NCI-H524 (cell line): ENCODE measurements around the gene TYMP.
"Not testable (repeated sequence)": the region's sequence is repeated elsewhere in the genome, so short reads cannot be mapped to it uniquely, and the experiment has no call there.

Source experiments
- DNase-seq, 2 experiments: peaks; one replicate each; lab custom pipeline; 2025; lab: John Stamatoyannopoulos, UW

Gene TYMP

DNA sequence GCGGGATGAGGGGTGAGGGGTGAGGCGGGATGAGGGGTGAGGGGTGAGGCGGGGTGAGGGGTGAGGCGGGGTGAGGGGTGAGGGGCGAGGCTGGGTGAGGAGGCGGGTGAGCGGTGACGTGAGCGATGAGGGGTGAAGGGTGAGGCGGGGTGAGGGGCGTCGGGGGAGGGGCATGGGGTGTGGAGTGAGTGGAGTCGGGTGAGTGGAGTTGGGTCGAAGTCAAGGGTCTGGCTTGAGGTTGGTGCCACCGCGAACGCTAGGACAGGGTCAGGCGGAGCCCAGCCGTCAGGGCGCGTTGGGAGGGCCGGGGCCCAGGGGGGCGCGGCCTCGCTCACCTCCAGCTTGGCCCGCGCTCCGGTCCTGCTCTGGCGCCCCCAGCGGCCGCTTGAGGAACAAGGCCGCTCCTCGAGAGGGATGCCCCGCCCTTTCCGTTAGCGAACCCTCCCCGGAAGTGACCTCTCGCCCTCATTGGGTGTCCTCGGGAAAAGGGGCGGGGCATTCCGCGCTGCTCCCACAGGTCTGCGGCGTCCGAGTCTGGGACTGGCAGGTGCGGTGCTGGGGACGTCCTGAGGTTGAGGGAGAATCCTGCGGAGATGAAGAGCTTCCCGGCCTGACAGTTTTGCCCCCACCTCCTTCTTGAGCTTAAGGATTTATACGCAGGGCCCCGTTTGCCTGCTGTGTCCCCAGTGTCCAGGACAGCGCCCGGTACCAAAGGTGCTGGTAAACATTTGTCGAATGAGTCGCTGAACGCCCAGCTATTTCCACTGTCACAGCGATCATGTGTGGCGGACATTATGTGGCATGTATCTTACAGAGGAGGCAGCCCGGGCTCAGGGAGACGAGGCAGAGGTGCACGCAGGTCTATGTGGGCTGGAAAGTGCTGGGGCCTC is 33.0 kb upstream of the TYMP start, which contains the start of gene SYCE3:
SYCE3 (minus strand) TSS at position 397 of the 890 bp plus-strand sequence. CDS start 6,514 bp downstream, outside the sequence.
- DNase-seq: peak; percentile 83 to 96

DNA sequence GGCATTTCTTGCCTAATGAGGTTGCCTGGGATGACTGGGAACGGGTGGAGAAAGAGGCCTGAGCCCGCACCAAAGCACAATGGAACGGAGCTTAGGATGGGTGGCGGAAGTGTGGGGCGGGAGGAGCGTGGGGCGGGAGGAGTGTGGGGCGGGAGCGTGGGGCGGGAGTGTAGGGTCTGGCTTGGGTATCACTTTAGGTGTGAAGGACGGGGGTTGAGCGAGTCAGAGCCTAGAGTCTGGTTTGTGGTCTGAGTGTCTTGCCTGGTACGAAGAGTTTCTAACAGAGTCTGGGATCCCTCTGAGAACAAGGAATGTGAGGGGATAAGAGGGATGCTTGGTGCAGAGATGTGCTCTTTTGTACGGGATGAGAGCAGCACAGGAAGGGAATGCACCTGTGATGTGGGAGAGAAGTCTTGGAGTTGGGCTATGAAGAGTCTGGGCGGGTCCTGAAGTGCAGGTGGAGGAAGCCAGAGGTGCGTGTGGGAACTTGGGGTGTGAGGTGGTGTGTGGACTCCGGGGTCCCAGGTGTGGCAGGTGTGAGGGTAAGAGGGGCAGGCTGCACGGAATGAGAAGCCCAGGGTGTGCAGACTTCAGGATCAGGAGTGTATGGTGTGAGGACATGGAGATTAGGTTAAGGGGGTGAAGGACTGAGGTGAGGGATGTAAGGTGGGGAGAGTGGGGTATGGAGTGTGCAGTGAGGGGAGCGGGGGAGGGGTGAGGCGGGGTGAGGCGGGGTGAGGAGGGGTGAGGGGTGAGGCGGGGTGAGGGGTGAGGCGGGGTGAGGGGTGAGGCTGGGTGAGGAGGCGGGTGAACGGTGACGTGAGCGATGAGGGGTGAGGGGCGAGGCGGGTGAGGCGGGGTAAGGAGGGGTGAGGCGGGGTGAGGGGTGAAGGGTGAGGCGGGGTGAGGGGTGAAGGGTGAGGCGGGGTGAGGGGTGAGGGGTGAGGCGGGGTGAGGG is 31.9 kb upstream of the TYMP start:
- DNase-seq: no peak

DNA sequence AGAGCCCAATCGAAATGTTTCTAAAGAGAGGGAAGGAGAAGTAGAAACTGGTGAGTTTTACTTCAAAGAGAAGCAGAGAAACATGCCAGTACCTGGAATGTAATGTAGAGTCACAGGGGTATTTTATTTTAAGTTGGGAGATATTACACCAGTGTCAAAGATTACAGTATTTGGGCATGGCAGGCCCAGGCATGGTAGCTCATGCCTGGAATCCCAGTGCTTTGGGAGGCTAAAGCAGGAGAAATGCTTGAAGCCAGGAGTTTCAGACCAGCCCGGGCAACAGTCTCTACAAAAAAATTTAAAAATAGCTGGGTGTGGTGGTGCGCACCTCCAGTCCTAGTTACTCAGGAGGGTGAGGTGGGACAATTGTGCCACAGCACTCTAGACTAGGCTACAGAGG is 30.2 kb upstream of the TYMP start:
- no peak for DNase-seq

DNA sequence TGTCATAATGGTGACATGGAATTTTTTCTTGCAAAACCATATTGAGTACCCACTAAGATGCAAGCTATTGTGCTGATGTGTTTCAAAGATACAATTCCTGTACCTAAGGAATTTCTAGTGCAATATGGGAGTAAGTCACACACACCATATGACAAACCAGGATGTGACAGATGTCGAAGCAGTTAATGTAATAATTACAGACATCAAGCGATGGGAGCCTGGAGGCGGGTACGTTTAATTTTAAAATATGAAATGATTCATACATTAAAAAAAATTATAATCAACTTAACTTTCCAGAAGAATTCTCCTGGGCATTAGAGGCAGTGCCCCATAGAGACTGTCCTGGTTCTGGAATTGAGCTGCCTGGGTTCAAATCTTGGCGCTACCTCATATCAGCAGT is 26.9 kb upstream of the TYMP start:
- DNase-seq: peak in 1 of 2 experiments; percentile 29

DNA sequence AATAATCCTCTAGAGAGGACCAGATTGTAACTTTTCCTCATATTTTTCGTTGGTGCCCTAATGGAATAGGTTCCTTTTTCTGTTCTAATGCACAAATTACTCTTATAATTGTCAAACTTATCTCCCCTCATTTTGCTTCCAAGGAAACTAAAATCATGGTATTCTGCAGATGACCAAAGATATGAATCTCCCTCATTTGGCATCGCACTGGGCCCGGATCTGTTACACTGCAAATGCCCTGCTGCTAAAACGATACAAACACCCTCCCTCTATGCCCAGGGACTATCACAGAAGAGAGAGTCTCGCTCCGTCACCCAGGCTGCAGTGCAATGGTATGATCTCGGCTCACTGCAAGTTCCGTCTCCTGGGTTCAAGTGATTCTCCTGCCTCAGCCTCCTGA is 23.5 kb upstream of the TYMP start:
- no peak for DNase-seq

DNA sequence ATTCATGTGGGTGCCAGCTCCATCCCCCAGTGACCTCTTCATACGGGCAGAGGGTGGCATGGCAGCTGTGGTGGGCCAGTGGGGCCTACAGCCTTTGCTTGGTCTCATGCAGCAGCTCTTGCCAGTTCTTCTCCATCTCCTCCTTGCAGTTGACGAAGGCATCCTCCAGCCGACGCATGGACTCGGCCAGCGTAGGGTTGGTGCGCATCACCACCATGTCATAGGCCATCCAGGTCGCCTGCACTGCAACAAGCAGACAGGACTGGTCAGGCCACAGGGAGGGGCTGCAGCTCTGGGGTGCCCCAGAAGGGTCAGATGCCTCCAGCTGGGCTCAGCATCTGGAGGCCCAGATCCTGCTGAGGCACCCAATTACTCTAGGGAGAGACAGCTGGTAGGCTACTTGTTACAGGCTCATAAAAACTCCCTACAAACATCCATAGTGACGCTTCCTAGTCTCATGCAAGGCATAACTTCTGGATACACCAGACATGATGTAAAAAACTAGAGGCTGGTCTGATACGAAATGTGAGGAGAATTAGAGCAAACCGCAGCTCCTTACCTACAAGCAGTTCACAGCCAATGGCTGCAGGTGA is 21.4 kb upstream of the TYMP start:
- peak in 1 of 2 experiments; percentile 71 for DNase-seq

DNA sequence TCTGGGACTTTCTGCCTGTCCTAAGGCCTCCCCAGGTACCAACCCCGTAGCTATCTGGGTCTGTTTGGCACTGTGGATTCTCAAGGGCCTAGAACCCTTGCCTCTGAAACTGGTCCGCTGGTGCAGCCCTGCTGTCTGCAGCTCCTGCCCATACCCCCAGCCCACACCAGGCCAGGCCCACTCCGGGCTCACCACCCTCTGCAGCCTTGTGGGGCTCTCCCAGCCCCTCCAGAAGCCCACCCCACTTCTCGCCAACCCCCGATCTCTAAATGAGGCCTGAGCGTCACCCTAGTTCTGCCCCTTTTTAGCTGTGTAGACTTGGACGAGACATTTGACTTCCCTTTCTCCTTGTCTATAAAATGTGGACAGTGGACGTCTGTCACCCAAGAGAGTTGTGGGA is 20.6 kb upstream of the TYMP start:
- no peak for DNase-seq

DNA sequence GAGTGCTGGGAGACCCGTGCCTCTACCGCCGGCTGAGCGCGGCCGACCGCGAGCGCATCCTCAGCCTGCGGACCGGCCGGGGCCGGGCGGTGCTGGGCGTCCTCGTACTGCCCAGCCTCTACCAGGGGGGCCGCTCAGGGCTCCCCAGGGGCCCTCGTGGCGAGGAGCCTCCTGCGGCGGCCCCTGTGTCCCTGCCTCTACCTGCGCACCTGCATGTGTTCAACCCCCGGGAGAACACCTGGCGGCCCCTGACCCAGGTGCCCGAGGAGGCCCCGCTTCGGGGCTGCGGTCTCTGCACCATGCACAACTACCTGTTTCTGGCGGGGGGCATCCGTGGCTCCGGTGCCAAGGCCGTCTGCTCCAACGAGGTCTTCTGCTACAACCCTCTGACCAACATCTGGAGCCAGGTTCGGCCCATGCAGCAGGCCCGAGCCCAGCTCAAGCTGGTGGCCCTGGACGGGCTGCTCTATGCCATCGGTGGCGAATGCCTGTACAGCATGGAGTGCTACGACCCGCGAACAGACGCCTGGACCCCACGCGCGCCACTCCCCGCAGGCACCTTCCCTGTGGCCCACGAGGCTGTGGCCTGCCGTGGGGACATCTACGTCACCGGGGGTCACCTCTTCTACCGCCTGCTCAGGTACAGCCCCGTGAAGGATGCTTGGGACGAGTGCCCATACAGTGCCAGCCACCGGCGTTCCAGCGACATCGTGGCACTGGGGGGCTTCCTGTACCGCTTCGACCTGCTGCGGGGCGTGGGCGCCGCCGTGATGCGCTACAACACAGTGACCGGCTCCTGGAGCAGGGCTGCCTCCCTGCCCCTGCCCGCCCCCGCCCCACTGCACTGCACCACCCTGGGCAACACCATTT is 19.3 kb upstream of the TYMP start:
- no peak for DNase-seq

DNA sequence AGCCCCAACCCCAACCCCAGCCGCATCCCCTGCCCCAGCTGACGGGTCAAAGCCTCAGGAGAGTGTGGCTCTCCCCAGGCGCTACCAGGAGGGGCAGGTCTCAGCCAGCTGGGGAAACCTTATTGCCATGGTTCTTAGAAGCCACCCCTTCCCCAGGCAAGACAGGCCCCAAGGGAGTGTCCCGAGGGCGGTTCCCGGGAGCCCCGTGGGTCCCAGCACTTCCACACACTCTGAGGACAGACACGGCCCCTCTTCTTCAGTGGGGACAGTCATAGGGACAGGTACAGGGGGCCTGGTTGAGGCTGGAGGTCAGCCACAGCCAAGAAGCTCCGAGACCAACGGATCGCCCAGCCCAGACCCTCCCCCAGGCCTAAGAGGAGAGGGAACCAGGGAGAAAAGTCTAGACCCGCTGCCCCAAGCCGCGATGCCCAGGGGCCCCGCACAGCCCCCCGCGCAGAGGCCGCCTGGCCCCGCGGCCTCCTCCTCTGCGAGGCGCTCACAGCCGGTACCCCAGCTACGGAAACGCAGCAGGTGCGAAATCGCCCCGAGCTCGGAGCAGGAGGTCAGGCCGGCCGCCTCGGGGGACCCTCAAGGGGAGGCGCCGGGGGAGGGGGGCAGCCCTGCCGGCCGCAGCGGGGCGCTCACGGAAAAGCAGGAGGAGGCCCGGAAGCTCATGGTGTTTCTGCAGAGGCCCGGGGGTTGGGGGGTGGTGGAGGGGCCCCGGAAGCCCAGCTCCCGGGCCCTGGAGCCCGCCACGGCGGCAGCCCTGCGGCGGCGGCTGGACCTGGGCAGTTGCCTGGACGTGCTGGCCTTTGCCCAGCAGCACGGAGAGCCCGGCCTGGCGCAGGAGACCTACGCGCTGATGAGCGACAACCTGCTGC is 18.5 kb upstream of the TYMP start:
- peak in 1 of 2 experiments; percentile 31 for DNase-seq

DNA sequence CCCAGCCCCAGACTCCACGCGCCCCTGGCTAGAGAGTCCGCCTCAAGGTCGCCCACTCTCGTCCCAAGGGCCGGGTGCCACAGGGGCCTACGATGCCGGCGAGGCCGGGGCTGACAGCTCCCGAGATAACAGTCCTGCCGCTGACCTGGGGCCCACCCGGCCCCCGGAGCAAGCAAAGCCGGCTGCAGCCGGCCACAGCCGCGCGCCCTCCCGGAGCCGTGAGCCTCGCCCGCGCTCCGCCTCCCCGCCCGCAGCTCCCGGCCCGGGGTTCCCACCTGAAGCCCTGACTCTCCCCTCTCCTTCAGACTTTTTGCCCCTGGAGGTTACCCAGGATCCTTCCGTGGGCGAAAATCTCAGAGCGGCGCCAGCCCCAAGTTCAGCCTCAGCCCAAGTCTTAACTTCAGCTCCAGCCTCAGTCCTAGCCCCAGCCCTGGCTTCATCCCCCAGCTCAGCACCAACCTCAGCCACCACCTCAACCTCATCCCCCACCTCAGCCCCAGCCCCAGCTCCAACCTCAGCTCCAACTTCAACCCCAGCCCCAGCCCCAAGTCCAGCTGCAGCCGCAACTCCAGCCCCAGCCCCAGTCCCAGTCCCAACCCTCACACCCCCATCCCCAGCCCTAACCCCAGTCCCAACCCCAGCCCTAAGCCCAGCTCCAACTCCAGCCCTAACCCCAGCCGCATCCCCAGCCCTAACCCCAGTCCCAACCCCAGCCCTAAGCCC is 17.6 kb upstream of the TYMP start:
- DNase-seq: no peak

DNA sequence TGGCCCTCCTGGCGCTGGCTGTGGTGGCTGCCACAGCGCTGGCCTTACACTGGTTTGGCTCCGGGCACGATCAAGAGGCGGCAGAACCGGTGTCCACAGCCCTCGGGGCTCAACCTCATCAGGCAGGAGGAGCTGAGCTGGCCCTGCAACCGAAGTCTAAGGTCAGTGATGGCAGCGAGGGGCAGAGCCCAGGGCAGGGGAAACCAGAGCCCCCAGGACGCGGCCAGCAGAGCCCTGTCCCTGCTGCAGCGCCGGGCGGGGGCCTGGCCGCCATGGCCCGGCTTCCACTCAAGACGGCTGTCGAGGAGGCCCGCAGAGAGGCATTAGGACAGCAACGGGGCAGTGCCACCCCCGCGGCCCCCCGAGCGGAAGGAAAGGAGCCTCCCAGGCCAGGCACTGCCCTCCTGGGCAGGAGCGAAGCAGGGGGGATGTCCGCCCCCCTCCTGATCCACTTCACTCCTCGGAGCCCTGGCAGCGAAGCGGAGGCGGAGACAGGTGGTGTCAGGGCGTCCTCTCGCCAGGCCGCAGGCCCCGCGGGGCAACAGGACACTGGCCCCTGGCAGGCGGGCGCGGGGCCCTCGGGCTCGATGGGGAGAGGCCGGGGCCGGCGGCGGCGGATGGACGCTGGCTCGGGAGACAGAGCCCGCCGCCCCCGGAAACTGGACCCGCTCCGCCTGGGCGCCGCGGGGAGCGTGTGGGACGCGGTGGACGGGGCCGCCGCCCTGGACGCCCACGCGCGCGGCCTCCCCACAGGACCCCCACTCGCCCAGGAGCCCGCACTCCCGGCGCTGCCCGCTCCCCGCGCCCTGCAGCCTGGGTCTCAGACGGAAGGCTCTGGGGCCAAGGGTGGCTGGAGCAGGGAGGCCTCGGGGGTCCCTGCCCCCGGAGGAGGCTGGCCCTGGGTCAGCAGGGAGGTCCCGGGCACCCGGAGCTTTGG is 16.8 kb upstream of the TYMP start:
- DNase-seq: peak in 1 of 2 experiments; percentile 17

DNA sequence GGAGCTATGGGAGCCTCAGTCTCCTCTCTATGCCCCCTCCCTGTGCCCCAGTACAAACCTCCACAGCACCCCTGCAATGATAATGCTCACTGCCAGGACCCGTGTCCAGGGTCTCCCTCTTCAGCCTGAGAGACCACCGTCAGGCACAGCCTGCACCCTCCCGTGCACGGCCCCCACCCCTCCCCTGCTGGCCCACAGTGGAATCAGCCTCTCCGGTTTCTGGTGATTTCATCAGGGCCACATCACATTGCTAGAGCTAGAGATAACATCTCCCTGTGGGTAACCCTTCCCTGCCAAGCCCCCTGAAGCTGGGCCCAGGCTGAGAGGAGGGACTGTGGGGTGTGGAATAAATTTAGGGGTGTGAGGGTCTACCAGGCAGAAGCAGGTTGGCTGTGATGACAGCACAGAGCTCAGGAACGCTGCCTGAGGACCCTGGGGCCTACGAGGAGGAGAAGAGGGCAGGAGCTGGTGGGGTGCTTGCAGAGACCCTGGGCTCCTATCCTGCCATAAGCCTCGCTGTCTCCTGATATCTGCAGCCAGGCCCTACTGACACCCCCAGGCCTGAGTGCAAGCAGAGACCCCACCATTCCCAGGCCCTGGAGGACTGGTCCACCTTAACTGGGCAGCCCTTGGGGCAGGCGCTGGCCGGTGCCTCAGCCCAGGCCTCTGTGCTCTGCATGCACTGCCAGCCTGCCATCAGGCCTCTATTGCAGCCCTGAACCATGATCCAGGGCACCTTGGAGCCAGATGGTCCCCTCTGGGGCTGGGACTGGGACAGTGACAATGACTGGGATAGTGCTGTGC is 15.9 kb upstream of the TYMP start, which contains the start of gene KLHDC7B:
KLHDC7B (plus strand) TSS at position 378 of the 804 bp plus-strand sequence; CDS start at position 723, 345 bp downstream.
- DNase-seq: peak in 1 of 2 experiments; percentile 31

DNA sequence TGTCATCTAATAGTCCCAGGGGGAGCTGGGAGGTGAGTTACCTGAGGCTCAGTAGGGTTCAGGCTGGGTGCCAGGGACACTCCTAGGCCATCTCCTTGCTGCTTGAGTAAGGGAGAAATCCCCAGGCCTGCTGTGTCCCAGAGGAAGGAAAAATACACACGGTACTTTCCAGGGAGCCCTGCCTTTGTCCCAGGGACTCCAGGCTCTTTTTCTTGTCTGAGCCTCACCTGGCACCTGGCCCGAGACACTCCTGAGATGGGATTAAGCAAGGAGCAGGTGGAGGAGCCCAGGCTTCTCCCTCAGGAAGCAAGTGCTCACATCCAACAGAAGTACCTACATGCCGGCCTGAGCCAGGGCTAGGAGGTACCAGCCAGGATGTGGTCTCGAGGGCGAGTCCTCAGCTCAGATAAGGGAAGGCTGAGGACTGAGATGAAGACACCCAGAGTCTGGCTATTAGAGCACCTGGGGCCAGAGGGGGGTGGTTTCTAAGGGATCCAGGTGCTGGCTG is 15.0 kb upstream of the TYMP start:
- no peak for DNase-seq

DNA sequence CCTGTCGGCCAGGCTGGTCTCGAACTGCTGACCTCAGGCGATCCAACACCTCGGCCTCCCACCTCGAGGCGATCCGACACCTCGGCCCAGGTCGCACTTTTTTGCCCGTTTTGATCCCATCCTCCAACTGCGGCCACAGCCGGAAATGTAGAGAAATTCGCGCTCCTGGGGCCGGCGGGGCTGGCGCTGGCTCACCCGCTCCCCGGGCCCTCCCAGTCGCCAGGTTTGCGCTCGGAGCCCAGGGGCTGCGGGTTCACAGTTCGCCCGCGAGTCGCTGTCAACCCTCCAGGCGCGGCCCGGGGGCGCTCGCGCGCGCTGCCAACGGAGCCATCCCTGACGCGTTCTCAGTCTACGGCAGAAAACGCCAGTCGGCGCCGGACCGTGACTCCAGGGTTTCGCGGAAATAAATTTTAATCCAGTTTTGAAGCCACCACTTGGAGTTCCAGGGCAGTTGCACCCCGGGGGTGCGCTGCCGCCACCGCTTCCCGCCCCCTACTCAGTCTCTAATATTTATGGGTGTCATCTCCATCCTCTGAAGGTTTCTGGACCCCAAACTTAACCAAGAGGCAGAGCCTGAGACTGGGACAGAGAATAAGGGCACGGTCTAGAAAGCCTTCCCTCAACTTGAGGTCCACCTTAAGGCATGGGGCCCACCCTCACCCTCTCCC is 14.4 kb upstream of the TYMP start:
- peak; percentile 36 to 80 for DNase-seq

DNA sequence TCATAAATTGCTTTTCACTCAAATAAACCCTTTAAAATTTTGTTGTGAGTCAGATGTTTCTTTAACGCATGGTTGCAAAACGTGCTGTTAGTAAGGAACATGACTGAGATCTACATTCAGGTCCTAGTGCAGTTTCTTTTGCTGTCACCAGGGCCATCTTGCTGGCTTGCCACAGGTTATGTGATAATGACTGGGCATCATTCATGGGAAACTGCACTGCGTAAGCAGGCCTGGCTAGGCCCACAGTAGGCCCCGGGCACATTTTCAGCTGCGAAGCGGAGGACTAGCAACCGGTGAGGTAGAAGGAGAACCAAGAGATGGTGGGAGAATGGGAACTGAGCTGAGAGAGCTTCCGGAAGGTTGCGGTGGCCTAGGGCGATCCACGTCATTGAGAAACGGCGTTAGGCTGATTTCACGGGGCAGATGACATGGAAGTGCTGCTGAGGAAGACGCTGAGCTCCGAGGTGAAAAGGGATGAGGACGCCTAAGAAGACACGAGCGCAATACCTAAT is 12.7 kb upstream of the TYMP start:
- DNase-seq: no peak

DNA sequence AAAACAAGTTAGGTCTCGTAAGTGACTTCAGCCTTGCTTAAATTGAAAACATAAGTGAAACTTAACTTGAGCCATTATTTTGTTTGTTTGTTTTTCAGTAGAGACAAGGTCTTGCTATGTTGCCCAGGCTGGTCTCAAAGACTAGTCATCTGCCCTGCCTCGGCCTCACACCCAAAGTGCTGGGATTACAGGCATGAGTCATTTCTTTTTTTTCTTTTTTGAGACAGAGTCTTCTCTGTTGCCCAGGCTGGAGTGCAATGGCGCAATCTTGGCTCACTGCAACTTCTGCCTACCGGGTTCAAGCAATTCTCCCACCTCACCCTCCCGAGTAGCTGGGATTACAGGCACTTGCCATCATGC is 11.8 kb upstream of the TYMP start:
- not testable (repeated sequence) for DNase-seq
